IMR-90 (cell line): ENCODE results near the gene ROGDI. TPM values are rescaled to one million over a fixed set of nuclear protein-coding genes. Genes with fewer than 3 reads are reported as not detected.

ENCODE experiments used
- ATAC-seq: fragments of 200-7000 bp; cut with Tn5 transposase; 2 replicates; pipeline ENCODE4 v1.9.1; 2020; ENCODE audit warnings: low read depth, mild to moderate bottlenecking, moderate library complexity
- BruUV-seq: library from RNA; stranded (reverse); fragments of 400-500 nt; replicated peaks from 2 replicates; lab custom pipeline; 2021; lab: Mats Ljungman, UMichigan
- CTCF ChIA-PET: fragments of 300-600 bp; formaldehyde crosslinking; extraction: SDS; loops from one replicate; lab custom pipeline; 2021; ENCODE audit warnings: antibody characterized with exemption; lab: Yijun Ruan, JAX
- POLR2A ChIA-PET: fragments of 300-600 bp; sonication (Branson Sonifier 250); formaldehyde crosslinking; loops from one replicate; lab custom pipeline; 2022; ENCODE audit warnings: antibody characterized with exemption; ENCODE audit not compliant: unreplicated experiment; lab: Charles Lee
- DNase-seq: peaks from one replicate; pipeline ENCODE4 v3.0.0; 2013
- H2AFZ ChIP-seq: replicated peaks from 2 replicates; pipeline ENCODE3; 2013; ENCODE audit warnings: low read length, mild to moderate bottlenecking; ENCODE audit not compliant: poor library complexity
- H2AK5ac ChIP-seq: 2 replicates; pipeline ENCODE4 v1.6.1; 2013; ENCODE audit warnings: low read depth, low read length, inconsistent platforms
- H2AK9ac ChIP-seq: replicated peaks from 2 replicates; pipeline ENCODE3; 2013; ENCODE audit warnings: mild to moderate bottlenecking, low read depth, low read length, moderate library complexity; ENCODE audit not compliant: poor library complexity
- H2BK120ac ChIP-seq: 2 replicates; pipeline ENCODE4 v1.6.1; 2013; ENCODE audit warnings: low read depth, low read length, inconsistent platforms
- H2BK15ac ChIP-seq: 3 replicates; pipeline ENCODE4 v1.6.1; 2013; ENCODE audit warnings: low read depth, low read length, inconsistent platforms
- H2BK20ac ChIP-seq: 2 replicates; pipeline ENCODE4 v1.6.1; 2013; ENCODE audit warnings: low read depth, mild to moderate bottlenecking, inconsistent platforms, low read length, moderate library complexity
- H2BK5ac ChIP-seq: 2 replicates; pipeline ENCODE4 v1.6.1; 2013; ENCODE audit warnings: mild to moderate bottlenecking, low read depth, low read length, inconsistent platforms; ENCODE audit not compliant: poor library complexity, severe bottlenecking
- H3K14ac ChIP-seq: replicated peaks from 2 replicates; pipeline ENCODE4 v1.6.1; 2013; ENCODE audit warnings: low read depth, low read length, inconsistent platforms
- H3K18ac ChIP-seq: 2 replicates; pipeline ENCODE4 v1.6.1; 2013; ENCODE audit warnings: low read depth, low read length, control low read depth
- H3K23ac ChIP-seq: 2 replicates; pipeline ENCODE4 v1.6.1; 2013; ENCODE audit warnings: low read depth, low read length, inconsistent platforms
- H3K27ac ChIP-seq: 2 replicates; pipeline ENCODE4 v1.5.1; 2013; ENCODE audit warnings: mild to moderate bottlenecking, control low read depth, low read length; ENCODE audit not compliant: insufficient read depth
- H3K27me3 ChIP-seq: 2 replicates; pipeline ENCODE4 v1.6.1; 2013; ENCODE audit warnings: low read length; ENCODE audit not compliant: control insufficient read depth, insufficient read depth
- H3K36me3 ChIP-seq: 2 replicates; pipeline ENCODE4 v1.6.1; 2013; ENCODE audit warnings: low read length, mixed read lengths; ENCODE audit not compliant: control insufficient read depth, insufficient read depth
- H3K4ac ChIP-seq: 2 replicates; pipeline ENCODE4 v1.6.1; 2013; ENCODE audit warnings: low read depth, low read length, inconsistent platforms
- H3K4me1 ChIP-seq: 2 replicates; pipeline ENCODE4 v1.6.1; 2013; ENCODE audit warnings: low read length, mixed read lengths; ENCODE audit not compliant: control insufficient read depth, insufficient read depth
- H3K4me2 ChIP-seq: 2 replicates; pipeline ENCODE4 v1.6.1; 2013; ENCODE audit warnings: low read depth, mild to moderate bottlenecking, control low read depth, low read length, moderate library complexity
- H3K4me3 ChIP-seq: 2 replicates; pipeline ENCODE4 v1.5.1; 2013; ENCODE audit warnings: low read depth, mild to moderate bottlenecking, control low read depth, low read length, moderate library complexity; ENCODE audit not compliant: insufficient read depth
- H3K56ac ChIP-seq: 2 replicates; pipeline ENCODE4 v1.6.1; 2013; ENCODE audit warnings: low read length, inconsistent platforms; ENCODE audit not compliant: insufficient read depth; ENCODE audit errors: extremely low read depth
- H3K79me1 ChIP-seq, 2 experiments: 2 replicates each; pipeline ENCODE4 v1.6.1; 2013; ENCODE audit warnings: low read length in 2 of 2, inconsistent platforms in 1 of 2, low read depth in 1 of 2
- H3K9ac ChIP-seq: 2 replicates; pipeline ENCODE4 v1.6.1; 2013; ENCODE audit warnings: low read depth, low read length, control low read depth
- H3K9me1 ChIP-seq: 2 replicates; pipeline ENCODE4 v1.6.1; 2013; ENCODE audit warnings: low read length, inconsistent platforms; ENCODE audit not compliant: insufficient read depth
- H3K9me3 ChIP-seq: 2 replicates; pipeline ENCODE4 v1.6.1; 2013; ENCODE audit warnings: low read length; ENCODE audit not compliant: control insufficient read depth, insufficient read depth
- H4K20me1 ChIP-seq: 2 replicates; pipeline ENCODE4 v1.6.1; 2013; ENCODE audit warnings: low read length, inconsistent platforms; ENCODE audit not compliant: insufficient read depth
- H4K5ac ChIP-seq: 2 replicates; pipeline ENCODE4 v1.6.1; 2013; ENCODE audit warnings: mild to moderate bottlenecking, low read depth, low read length, control low read depth
- H4K8ac ChIP-seq, 2 experiments: 2 replicates each; pipeline ENCODE4 v1.6.1; 2013; ENCODE audit warnings: low read depth in 2 of 2, low read length in 2 of 2, control low read depth in 1 of 2, inconsistent platforms in 1 of 2
- H4K91ac ChIP-seq: 2 replicates; pipeline ENCODE4 v1.6.1; 2013; ENCODE audit warnings: low read depth, low read length, inconsistent platforms; ENCODE audit not compliant: insufficient read depth
- CEBPB ChIP-seq: IDR thresholded peaks from 2 replicates; pipeline ENCODE4 v1.6.1; 2012; ENCODE audit warnings: low read depth, low read length, improper control_type of control experiment
- FOS ChIP-seq: fragments of 150-350 bp; IDR thresholded peaks from 2 replicates; pipeline ENCODE4 v1.6.1; 2016; ENCODE audit warnings: low read depth, low read length
- MAFK ChIP-seq: IDR thresholded peaks from 2 replicates; pipeline ENCODE4 v1.6.1; 2012; ENCODE audit warnings: low read depth, low read length, improper control_type of control experiment
- MAZ ChIP-seq: IDR thresholded peaks from 2 replicates; pipeline ENCODE4 v1.6.1; 2012; ENCODE audit warnings: low read depth, mild to moderate bottlenecking, low read length, improper control_type of control experiment, moderate library complexity, borderline replicate concordance
- MXI1 ChIP-seq: IDR thresholded peaks from 2 replicates; pipeline ENCODE4 v1.6.1; 2012; ENCODE audit warnings: low read depth, mild to moderate bottlenecking, low read length, moderate library complexity, borderline replicate concordance
- NFE2L2 ChIP-seq: fragments of 150-350 bp; IDR thresholded peaks from 2 replicates; pipeline ENCODE4 v1.6.1; 2016; ENCODE audit warnings: low read depth, mild to moderate bottlenecking, low read length
- POLR2A ChIP-seq: IDR thresholded peaks from 2 replicates; pipeline ENCODE4 v1.6.1; 2012; ENCODE audit warnings: mild to moderate bottlenecking, low read depth, low read length
- RAD21 ChIP-seq: IDR thresholded peaks from 2 replicates; pipeline ENCODE4 v1.6.1; 2012; ENCODE audit warnings: low read length, improper control_type of control experiment
- RCOR1 ChIP-seq: IDR thresholded peaks from 2 replicates; pipeline ENCODE4 v1.6.1; 2012; ENCODE audit warnings: mild to moderate bottlenecking, low read length, improper control_type of control experiment; ENCODE audit not compliant: insufficient replicate concordance
- RFX5 ChIP-seq: IDR thresholded peaks from 2 replicates; pipeline ENCODE4 v1.8.0; 2012; ENCODE audit warnings: low read depth, mild to moderate bottlenecking, low read length, moderate library complexity
- WGBS, 2 experiments: methylation state at CpG; one replicate each; pipeline versions ENCODE4 v1.1.5 to v1.1.7; 2013; ENCODE audit warnings: missing lambda C conversion rate in 2 of 2; ENCODE audit not compliant: insufficient read length in 1 of 2; ENCODE audit errors: extremely low coverage in 2 of 2; 5-methylcytosine and 5-hydroxymethylcytosine counted together
- dilution Hi-C: fragments of 300-500 bp; cut with HindIII; formaldehyde crosslinking; loops from one replicate; pipeline ENCODE4 v1.14.3; 2018; ENCODE audit warnings: low sequenced_read_pairs; ENCODE audit not compliant: unreplicated experiment
- in situ Hi-C: fragments of 300-500 bp; cut with MboI; formaldehyde crosslinking; loops from 3 replicates; pipeline ENCODE4 v1.14.3; 2019; ENCODE audit warnings: low sequenced_read_pairs, inconsistent platforms, mixed read lengths
- intact Hi-C: fragments of 100-400 bp; cut with micrococcal nuclease; formaldehyde crosslinking; loops from 2 replicates; pipeline ENCODE4 v1.10.0; 2022
- polyA plus RNA-seq, 3 experiments: library from polyadenylated mRNA; depleted of rRNA; stranded (reverse); fragments of >200 nt; gene quantifications; 2 replicates each; pipeline ENCODE4 v1.2.3, GENCODE V29; 2012; ENCODE audit warnings: low replicate concordance in 1 of 3
- total RNA-seq: library from RNA; depleted of rRNA; stranded (reverse); fragments of >200 nt; gene quantifications from 2 replicates; pipeline ENCODE4 v1.2.3, GENCODE V29; 2012
- TF ChIP-seq, protein P1 (sequence below): fragments of 150-350 bp; IDR thresholded peaks from 2 replicates; pipeline ENCODE4 v1.6.1; 2017; ENCODE audit warnings: mild to moderate bottlenecking, antibody characterized with exemption, low read length, low read depth
- TF ChIP-seq, protein P2 (sequence below): conservative IDR thresholded peaks from 2 replicates; pipeline ENCODE4 v1.5.1; 2012; ENCODE audit warnings: mild to moderate bottlenecking, low read depth, low read length, improper control_type of control experiment
- TF ChIP-seq, protein P3 (sequence below): fragments of 150-350 bp; IDR thresholded peaks from 2 replicates; pipeline ENCODE4 v1.6.1; 2016; ENCODE audit warnings: low read depth, mild to moderate bottlenecking, low read length, moderate library complexity, borderline replicate concordance

The ROGDI gene
- total and polyA plus RNA-seq, 2 of the 4 experiments (the other 2 are of a cell fraction): 13.6 to 27.1 TPM

DNA sequence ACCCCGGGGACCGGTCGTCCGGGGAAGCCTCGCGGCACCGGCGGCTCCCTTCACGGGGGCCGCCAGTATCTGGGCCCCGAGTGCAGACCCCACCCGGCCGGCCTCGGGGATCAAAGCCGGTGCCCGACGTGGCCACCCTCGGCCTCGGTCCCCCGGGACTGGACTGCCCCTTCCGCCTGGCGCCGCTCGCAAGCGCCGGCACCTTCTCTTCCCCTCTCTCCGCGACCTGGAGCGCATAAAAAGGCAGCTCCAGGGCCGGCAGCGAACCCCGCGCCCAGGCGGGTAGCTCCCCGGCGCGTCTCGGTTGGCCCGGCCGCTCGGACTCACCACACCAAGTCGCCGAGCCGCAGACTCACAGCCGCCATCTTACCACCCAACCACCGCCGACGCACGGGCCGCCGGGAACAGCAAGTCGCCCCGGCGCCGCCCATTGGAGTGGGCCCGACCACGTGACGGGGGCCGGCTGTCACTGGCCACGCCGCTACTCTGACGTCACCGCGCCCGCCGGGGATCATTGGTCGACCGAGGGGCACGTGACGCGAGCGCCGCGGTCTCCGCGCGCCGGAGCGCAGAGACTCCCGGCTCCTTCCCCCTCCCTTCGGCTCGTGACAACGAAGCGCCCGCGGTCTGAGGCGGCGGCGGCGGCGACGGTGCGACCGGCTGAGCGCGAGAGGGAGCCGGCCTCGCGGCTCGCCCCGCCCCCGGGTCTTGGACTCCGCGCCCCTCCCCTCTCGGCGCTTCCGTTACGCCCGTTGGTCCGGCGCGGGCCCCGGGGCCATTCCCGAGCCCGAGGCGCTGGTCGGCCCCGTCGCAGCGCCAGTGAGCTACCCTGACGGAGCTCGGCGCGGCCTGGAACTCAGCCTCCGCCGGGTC, 44.7 kb upstream of the ROGDI start, which contains the start of the genes GLYR1 and UBN1:
Gene GLYR1, minus strand, starts transcription at position 388 of the 873 bp plus-strand sequence. Its CDS starts 23 bp downstream, at position 365.
Gene UBN1, plus strand, starts transcription at position 581 of the 873 bp plus-strand sequence. CDS start 5,437 bp downstream, outside the sequence.
- Histone ChIP-seq H3K27me3 (no peaks in the 10 kb centered on the region), H3K9me3 (no peaks in the 10 kb centered on the region), H3K4me3 (peak within 1 kb of the TSS; percentile 88), H2BK120ac (no peak within 1 kb of the TSS), H3K4me1 (peaks cover 10% of the 10 kb centered on the region), H3K56ac (peak within 1 kb of the TSS; percentile 64; the same call in 1 of the 2 replicates), H3K4me2 (peak within 1 kb of the TSS; percentile 94), H3K36me3 (peaks cover 17% of the 10 kb centered on the region), H3K79me1 (peaks cover 16 to 41% of the 10 kb centered on the region in 2 experiments), H2AK5ac (peak within 1 kb of the TSS; percentile 4; the same call in 1 of the 2 replicates), H3K14ac (peak within 1 kb of the TSS; percentile 56), H3K9ac (peak within 1 kb of the TSS; percentile 88), H4K91ac (no peak within 1 kb of the TSS), H2BK5ac (peak within 1 kb of the TSS; percentile 68), H4K8ac (peak within 1 kb of the TSS; percentile 71 to 82; a peak in 2 of 4 replicates), H2BK15ac (no peak within 1 kb of the TSS), H3K23ac (peak within 1 kb of the TSS; percentile 39), H4K5ac (no peak within 1 kb of the TSS), H3K4ac (peak within 1 kb of the TSS; percentile 68), H3K9me1 (no peaks in the 10 kb centered on the region; the same call in 1 of the 2 replicates), H2BK20ac (no peak within 1 kb of the TSS), H3K27ac (peak within 1 kb of the TSS; percentile 90), H3K18ac (no peak within 1 kb of the TSS), H4K20me1 (peaks cover 48% of the 10 kb centered on the region), H2AK9ac (peak within 1 kb of the TSS; percentile 93), H2AFZ (peak within 1 kb of the TSS; percentile 95)
- in situ Hi-C loops (no loop called here), intact Hi-C loops (loop anchor here (5.0 kb wide), 1 partner anchor 185 kb away; the partner anchor contains the start of gene NAGPA), dilution Hi-C loops (no loop called here)
- DNase-seq: peak; percentile 95
- ATAC-seq: peak; percentile 92
- no TSS peak for BruUV-seq
- POLR2A ChIA-PET: no interaction called here
- 0% methylated on average over 66 of the region's 126 CpGs; no CpG with 5 or more reads in 1 of the 2 experiments for WGBS, 2 experiments
- CTCF ChIA-PET: no interaction called here
- no peak for TF ChIP-seq RFX5
- TF ChIP-seq POLR2A: peak; percentile 87
- TF ChIP-seq, protein P1, sequence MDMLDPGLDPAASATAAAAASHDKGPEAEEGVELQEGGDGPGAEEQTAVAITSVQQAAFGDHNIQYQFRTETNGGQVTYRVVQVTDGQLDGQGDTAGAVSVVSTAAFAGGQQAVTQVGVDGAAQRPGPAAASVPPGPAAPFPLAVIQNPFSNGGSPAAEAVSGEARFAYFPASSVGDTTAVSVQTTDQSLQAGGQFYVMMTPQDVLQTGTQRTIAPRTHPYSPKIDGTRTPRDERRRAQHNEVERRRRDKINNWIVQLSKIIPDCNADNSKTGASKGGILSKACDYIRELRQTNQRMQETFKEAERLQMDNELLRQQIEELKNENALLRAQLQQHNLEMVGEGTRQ: peak; percentile 100
- TF ChIP-seq, protein P2, sequence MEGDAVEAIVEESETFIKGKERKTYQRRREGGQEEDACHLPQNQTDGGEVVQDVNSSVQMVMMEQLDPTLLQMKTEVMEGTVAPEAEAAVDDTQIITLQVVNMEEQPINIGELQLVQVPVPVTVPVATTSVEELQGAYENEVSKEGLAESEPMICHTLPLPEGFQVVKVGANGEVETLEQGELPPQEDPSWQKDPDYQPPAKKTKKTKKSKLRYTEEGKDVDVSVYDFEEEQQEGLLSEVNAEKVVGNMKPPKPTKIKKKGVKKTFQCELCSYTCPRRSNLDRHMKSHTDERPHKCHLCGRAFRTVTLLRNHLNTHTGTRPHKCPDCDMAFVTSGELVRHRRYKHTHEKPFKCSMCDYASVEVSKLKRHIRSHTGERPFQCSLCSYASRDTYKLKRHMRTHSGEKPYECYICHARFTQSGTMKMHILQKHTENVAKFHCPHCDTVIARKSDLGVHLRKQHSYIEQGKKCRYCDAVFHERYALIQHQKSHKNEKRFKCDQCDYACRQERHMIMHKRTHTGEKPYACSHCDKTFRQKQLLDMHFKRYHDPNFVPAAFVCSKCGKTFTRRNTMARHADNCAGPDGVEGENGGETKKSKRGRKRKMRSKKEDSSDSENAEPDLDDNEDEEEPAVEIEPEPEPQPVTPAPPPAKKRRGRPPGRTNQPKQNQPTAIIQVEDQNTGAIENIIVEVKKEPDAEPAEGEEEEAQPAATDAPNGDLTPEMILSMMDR: no peak
- no peak for TF ChIP-seq RCOR1
- no peak for TF ChIP-seq MAFK
- TF ChIP-seq RAD21: no peak
- peak; percentile 64; the same call in 1 of the 2 replicates for TF ChIP-seq MXI1
- TF ChIP-seq FOS: peak; percentile 91
- TF ChIP-seq, protein P3, sequence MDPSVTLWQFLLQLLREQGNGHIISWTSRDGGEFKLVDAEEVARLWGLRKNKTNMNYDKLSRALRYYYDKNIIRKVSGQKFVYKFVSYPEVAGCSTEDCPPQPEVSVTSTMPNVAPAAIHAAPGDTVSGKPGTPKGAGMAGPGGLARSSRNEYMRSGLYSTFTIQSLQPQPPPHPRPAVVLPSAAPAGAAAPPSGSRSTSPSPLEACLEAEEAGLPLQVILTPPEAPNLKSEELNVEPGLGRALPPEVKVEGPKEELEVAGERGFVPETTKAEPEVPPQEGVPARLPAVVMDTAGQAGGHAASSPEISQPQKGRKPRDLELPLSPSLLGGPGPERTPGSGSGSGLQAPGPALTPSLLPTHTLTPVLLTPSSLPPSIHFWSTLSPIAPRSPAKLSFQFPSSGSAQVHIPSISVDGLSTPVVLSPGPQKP: no peak
- TF ChIP-seq CEBPB: no peak
- TF ChIP-seq NFE2L2: 0 out of 2 replicates have a peak, but pooled peaks have one; percentile 1
- peak; percentile 95 for TF ChIP-seq MAZ
